NCI-H2107 (cell line): Measurements from ENCODE around the gene PAQR4.

Experiments
- DNase-seq: peaks from one replicate; lab custom pipeline; 2025; lab: John Stamatoyannopoulos, UW

PAQR4 gene

DNA sequence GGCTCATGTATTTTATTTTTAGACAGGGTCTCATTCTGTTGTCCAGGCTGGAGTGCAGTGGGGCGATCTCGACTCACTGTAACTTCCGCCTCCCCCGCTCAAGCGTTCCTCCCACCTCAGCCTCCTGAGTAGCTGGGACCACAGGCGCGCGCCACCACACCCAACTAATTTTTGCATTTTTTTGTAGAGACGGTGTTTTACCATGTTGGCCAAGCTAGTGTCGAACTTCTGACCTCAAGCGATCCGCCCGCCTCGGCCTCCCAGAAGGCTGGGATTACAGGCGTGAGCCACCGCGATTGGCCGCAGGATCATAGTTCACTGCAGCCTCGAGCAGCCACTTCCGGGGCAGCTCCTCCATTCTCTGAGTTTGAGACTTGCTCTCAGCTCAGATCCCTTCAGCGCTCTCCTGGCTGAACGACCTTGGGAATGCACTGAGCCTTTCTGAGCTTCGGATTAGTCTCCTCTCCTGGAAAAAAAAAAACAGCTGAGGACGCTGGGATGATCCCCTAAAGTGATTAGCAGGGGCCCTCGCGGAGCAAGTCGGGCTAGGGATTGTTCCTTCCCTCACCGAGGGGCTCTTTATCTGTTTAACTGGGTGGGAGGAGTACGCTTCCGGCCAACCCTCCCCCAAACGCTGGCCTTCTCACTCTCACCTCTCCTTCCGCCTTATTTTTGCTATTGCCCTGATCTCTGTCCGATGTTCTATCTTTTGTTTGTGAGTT is 12.2 kb downstream of the PAQR4 start:
- no peak for DNase-seq

DNA sequence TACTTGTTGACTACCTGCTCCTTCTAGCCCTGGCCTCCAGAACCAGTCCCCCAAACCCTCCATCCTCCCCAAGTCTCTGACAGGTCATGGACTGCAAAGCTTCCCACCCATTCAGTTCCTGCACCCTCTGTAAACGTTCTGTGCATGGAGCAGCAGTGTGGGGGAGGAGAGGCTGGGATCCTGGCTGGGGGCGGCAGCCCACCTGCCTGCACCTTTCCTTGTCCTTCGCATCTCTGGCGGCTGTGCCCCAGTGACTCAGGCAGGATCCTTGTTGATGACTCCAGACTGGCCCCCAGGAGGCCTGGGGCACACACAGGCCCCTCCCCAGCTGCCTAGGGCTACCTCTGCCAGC is 12.7 kb downstream of the PAQR4 start:
- DNase-seq = no peak

DNA sequence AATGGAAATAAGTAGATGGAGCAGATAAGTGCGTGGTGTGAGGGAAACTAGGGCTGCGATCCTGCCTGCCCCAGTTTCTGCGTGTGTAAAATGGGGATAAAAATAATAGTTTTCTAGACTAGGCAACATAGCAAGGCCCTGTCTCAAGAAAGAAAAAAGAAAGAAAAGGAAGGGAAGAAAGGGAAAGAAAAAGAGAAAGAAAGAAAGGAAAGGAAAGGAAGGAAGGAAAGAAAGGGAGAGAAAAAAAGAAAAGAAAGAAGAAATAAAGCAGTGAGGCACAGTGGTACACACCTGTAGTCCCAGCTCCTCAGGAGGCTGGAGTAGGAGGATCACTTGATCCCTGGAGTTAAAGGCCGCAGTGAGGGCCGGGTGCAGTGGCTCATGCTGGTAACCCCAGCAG is 13.3 kb downstream of the PAQR4 start:
- no peak for DNase-seq

DNA sequence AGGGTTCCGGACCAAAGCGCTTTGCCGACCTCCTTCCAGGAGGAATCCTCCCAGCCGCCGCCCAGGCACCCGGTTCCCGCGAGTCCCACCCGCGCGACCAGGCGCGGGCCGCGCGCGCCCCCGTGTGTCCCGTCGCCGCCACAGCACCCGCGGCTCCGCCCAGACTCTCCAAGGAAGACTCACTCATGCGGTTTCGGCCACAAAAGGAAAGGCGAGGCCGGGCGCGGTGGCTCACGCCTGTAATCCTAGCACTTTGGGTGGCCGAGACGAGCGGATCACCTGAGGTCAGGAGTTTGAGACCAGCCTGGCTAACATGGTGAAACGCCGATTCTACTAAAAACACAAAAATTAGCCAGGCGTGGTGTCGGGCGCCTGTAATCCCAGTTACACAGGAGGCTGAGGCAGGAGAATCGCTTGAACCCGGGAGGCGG is 14.6 kb downstream of the PAQR4 start:
- peak; percentile 53 for DNase-seq

DNA sequence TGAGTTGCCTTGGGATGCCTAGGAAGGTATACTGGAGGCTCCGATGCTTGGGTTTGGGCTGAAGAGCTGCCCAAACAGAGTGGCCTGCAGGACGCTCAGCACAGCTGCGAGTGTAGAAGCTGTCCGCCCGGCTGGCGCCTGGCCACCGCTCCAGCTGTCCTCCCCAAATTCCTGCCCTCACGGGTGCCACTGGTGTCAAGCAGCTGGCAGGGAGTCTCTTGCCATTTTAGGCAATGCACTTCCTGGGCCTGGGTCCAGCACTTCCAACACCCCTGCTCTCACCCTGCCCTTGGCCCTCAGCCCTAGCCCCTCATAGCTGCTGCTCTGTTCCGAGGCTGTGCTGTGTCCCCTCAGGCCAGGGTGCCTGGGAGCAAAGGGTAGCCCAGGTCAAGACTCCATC is 16.3 kb downstream of the PAQR4 start:
- DNase-seq = no peak

DNA sequence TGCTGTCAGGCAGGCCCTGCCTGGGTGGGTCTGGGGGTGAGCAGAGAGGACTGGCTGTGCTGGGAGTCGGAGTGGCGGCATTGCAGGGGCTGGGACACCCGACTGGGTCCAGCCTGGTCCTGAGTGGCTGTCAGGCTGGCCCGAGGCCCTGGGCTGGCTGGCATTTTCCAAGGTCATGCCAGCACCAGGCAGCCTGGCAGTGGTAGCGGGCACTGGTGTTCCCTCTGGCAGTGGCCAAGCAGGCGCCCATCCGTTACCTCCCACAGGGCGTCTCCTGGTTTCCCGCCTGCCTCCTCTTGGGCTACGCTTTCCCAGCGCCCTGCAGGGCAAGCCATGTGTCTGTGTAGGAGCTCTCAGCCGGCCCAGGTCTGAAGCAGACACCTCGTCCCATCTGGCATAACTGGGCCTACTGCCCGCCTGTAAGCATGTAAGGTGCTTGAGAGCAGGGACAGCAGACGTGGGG is 16.8 kb downstream of the PAQR4 start:
- no peak for DNase-seq

DNA sequence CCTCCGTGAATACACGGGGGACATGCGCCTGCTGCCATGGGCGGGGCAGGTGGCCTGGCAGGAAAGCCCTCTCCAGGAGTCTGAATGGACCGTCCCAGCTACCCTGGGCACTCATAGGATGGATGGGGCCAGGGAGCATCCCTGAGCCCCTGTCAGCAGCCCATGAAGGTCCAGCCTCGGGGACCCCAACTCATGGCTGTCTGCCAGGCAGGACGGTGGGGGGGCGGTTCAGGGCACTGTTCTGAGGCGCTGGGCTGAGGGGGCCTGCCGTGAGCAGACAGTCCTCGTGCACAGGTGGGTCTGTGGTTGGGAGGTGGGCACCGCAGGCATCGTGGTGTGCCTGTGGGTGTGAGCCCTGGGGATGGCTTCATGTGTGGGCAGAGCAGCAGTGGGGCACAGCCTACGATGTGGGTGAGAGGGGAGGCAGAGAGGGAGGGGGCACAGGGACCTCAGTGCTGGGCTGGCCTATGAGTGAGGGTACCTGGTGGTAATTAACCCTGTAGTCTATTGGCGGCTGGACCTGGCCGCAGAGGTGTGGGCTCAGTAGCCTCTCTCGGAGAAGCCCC is 17.6 kb downstream of the PAQR4 start:
- DNase-seq = no peak

DNA sequence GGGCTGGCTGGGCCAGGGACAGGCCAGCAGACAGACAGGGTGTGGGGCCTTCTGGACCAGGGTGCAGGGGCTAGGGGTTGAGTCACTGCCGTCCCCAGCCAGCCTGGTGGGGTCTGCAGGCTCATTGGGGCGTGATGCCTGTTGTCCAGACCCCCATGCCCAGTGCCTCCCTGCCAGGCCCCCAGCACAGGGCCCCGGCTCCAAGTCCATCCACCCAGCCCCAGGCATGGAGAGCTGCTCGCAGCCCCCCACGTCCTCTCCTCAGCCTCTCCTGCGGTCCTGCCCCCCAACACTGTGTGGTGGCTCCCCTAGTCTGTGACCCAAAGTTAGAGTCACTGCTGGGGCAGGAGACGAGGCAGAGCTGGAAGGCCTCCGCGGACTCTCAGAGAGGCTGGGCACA is 18.1 kb downstream of the PAQR4 start:
- no peak for DNase-seq

DNA sequence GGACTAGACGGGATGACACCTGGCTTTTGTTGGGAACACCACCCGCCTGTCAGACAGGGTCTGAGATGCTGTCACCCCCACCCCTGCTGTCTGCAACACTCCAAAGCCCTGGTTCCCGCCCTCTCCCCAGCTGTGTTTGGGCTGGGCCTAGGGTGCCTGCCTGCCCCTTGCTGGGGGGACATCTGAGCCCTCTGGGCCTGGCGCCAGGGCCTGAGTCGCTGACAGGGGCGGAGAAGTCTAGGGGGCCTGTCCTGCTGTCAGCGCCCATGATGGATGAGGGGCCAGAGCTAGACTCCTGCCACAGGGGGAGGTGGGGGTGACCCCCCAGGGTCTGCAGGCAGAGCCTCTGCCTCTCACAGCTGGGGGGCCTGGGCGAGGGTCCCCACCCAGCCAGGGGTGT is 18.7 kb downstream of the PAQR4 start:
- no peak for DNase-seq

DNA sequence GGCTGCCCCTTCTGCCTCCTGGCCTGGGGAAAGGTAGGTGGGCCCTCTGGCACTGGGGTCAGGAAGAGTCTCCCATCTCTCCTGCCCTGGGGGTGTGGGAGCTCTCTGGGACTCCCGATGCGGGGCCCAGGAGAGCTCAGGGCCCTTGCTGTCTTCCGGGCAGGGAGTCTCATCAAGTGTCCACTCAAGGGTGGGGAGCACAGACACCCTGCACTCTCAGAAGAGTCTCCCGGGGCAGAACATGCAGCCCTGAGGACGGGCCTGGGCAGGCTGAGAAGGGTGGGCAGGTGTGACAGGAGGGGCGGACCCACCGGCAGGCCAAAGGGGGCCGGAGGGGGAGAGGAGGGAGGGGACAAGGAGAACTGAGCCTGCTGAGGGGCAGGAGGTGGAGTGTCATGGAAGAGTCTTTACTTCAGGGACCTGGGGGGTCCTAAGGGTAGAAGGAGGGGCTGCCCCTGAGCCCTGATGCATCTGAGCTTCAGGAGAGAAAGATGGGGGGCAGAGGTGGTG is 19.5 kb downstream of the PAQR4 start:
- no peak for DNase-seq

DNA sequence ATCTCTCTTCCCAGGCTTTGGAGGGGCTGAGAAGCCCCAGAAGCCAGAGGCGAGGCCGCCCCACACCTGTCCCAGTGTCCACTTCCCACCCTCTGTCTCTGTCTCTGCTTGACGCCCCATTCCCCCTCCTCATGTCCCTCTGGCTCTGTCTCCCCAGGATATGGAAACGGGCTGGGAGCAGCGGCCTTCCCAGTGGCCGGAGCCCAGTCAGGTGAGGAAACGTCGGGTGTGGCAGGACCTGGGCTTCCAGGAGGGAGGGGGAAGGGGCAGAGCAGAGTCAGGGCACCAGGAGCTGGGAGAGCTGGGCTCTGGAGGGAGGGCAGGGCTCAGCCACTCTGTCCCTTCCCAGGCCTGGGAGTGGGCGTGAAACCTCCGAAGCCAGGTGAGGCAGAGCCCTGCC is 21.7 kb downstream of the PAQR4 start:
- DNase-seq = no peak

DNA sequence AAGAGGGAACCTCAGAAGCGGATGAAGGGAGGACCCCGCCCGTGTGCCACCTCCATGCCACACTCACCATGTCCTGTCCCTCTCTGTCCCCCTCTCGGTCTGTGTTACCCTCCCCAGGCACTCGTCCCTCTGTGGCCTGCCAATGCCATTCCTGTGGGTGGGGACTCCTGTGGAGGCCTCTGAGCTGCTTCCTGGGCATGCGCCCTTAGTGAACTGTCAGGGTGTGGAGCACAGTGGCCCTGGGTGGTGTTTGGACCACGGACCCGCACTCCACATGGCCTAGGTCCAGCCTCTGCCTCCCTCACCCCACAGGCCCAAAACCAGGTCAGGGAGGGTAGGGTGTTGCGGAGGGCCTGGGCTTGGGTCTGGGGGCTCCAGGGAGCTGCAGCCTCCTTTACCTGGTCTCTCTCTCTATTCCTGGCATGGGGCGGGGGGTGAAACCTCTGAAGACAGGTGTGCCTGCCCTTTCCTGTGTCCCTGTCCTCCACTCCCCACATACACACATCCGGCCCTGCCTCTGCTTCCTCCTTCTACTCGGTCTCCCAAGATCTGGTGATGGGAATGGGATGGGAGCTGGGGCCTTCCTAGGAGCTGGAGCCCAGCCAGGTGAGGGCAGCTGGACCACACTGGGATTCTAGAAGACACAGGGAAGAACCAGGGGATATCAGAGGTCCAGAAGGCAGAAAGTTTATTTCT is 22.6 kb downstream of the PAQR4 start:
- DNase-seq = no peak

DNA sequence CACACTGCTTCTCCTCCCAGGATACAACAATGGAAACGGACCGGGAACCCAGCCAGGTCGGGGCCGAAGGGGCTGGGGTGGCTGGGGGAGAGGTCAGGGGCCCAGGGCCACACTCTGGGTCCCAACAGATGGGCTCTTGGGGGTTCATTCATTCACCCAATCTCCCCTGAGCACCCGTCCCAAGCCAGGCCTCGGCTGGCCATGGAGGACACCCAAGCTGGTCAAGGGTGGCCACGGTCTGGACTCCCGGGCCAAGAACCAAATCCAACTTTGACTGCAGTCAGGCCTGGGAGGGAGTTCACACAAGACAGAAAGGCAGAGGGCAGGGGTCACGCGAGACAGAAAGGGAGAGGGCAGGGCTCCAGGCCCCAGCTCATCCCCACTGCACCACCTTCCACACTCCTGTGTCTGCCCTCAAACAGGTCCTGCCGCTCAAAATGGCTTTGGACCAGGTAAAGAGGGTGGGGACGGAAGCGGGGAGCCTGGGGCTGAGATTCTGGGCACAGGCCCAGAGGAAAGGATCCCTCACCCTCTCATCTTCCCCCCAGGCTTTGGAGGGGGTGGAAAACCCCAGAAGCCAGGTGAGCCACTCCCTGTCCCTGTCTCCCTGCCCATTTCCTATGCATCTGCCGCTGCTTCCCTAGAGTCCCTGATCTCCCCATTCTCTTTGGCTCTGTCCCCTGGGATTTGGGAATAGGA is 23.4 kb downstream of the PAQR4 start:
- DNase-seq = no peak

DNA sequence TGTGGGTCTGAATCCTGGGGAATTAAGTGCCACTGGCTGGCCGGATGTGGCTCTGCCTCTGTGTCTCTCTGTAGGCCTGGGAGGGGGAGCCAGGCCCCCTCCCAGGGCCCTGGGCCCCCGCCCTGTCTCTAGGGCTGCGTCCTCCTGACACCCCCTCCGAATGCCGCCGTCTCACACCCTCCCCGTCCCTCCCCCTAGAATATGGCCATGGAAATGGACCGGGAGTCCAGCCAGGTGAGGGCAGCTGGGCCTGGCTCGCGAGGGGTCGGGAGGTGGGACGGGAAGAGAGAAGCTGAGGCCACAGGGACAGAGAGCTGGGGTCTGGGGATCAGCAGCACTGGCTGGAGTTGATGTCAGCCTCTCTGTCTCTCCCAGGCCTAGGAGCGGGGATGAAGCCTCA is 27.1 kb downstream of the PAQR4 start:
- DNase-seq = no peak

DNA sequence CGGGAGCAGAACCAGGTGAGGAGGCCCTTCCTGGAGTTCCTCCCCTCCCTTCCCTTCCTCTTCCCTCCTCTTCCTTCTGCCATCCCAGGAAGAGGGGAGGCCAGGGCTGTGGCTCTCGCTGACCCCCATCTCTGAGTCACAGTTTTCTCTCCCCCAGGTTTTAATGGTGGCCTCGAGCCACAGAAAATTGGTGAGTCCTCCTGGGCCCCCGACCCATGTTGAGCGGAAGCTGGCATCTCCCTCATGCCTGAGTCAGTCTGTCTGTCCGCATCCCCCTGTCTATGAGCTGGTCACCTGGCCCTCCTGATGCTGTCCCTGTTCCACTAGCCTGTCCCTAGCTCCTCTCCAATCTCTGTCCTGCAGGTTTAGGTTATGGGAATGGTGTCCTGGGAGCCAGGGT is 30.8 kb downstream of the PAQR4 start:
- DNase-seq = no peak

DNA sequence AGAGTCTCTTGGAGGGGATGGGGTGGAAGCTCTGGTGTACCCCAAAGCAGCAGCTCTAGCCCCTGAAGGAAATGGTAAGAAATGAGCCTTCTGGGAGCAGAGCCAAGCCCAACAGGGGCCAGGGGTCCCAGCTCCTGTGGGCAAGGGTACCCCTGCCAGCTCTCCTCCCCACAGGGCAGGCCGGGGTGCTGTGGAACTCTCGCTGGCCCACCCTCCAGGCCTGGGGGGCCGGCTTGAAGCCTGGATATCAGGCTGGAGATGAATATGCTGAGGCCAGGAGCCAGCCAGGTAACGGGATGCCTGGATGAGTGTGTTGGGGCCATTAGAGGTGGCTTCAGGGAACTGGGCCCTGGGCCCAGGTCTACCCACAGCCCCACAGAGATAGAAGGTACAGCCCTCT is 31.4 kb downstream of the PAQR4 start:
- no peak for DNase-seq

DNA sequence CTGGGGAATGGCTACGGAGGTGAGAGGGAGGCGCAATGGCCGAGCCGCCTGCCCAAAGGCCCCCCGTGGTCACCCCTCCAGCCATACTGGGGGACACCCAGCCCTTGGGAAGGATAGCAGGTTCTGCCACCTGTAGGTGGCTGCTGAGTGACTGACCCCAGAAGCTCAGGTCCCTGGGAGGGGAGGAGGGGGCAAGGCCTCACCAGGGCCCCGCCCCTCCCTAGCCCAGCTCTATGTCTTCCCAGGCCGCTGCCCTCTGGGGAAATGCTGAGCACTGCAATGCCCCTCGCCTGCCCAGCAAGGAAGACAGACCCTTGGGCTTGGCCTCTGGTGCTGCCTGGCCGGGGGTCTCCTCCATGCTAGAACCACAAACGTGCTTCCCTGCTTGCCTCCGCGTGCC is 32.2 kb downstream of the PAQR4 start:
- no peak for DNase-seq

DNA sequence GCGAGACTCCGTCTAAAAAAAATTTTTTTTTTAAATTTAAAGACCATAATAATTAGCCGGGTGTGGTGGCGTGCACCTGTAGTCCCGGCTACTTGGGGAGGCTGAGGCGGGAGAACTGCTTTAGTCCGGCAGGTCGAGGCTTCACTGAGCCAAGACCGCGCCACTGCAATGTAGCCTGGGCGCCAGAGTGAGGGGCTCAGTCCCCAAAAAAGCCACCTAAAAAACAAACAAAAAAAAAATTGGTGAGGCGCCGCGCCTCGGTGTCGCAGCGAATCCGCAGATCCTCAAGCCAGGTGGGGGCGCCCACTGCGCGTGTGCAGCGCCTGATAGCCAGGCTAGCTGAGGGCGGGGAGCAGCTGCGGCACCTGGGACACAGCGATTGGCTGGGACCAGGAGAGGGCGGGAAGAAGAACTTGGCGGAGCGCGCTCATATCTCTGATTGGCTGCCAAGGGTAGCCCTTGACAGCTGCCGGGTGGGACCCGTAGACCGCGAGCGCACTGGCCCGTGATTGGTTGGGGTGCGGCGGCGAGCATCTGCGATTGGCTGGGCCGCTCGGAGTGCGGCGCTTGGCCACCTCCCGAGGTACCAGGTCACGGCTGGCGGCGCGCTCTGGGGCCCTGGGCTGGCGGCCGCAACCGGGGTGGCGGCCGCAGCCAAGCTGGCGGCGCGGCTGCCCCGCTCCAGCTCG is 34.6 kb downstream of the PAQR4 start:
- DNase-seq = peak; percentile 96

DNA sequence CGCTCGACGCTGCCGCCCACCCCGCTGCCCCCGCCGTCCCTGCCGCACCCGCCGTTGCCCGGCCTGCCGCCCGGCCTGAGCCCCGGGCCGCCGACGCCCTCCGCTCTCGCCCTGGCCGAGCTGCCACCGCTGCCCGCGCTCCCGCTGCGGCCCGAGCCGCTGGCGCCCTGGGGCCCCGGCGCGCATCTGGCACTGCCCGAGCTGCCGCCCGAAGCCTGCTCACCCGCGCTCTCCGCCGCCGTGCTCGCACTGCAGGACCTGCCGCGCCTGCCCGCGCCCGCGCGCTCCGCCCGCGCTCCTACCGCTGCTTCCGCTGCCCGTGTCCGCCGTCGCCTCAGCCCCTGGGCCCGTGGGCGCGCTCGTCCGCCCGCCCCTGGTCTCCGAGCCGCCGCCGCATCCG is 35.2 kb downstream of the PAQR4 start:
- no peak for DNase-seq

DNA sequence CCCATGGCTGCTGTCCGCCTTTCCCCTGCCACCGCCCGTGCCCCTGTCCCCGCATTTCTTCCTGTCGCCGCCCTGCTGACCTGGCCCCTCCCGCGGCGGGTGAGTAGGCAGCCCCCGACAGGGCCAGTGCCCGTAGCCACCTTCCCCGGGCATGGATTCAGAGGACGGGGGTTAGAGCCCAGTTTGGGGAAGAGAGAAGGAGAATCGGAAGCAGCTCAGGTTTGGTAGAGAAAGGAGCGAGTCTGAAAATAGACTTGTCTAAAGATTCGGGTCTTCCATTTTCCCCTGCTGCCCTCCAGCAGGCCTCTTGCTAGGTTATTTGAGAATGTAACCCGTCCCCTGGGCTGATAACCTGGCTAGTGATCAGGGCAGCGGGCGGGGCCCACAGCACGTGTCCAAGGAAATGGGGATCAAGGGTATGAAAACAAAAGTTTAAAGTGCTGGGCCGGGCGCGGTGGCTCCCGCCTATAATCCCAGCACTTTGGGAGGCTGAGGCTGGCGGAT is 35.7 kb downstream of the PAQR4 start:
- no peak for DNase-seq

DNA sequence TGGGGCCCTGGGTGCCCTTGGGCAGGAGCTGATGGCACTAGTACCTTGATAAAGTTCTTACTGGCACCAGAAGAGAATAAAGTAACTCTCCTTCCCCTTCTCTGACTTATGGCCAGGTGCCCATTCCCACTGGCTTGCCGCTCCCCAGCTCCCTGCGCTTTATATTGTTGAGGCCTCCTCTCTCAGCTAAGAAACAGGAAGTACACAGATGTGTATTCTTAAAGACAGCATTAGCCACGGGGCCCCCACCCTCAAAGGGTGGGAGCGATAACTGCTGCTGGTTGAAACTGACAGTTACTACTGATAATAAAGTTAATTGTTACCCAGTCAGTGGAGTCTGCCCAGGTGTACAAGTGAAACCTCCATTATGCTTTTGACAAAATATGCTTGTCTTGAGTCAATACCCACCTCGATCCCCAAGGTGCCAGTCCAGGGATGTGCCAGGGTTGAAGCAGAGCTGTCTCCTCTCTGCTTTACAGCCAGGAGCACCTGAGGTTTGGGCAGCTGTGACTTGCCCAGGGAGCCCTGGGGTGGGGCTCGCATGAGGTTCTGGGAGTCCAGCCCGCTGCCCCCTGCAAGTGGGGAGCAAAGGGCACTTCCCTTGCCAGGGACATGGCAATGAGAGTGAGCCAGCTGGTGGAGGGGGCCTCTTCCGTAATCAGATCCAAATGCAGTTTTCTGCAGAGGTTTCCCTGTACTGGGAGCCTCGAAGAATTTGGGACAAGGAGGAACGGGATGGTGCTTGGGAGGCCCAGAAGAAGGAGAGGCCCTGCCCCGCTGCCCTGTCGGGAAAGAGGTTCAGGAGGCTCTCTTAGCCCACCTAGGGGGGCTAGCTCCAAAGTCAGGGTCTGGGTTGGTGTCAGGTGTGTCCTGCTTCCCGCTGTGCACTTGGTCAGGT is 38.2 kb downstream of the PAQR4 start:
- DNase-seq = no peak
